Measurements from ENCODE around the gene TP53BP1.

TP53BP1 gene

DNA sequence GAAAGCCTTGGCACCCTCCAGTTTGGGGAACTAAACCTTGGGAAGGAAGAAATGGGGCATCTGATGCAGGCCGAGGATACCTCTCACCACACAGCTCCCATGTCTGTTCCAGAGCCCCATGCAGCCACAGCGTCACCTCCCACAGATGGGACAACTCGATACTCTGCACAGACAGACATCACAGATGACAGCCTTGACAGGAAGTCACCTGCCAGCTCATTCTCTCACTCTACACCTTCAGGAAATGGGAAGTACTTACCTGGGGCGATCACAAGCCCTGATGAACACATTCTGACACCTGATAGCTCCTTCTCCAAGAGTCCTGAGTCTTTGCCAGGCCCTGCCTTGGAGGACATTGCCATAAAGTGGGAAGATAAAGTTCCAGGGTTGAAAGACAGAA lies 32.2 kb upstream of the TP53BP1 start:
- TF ChIP-seq, protein P1, sequence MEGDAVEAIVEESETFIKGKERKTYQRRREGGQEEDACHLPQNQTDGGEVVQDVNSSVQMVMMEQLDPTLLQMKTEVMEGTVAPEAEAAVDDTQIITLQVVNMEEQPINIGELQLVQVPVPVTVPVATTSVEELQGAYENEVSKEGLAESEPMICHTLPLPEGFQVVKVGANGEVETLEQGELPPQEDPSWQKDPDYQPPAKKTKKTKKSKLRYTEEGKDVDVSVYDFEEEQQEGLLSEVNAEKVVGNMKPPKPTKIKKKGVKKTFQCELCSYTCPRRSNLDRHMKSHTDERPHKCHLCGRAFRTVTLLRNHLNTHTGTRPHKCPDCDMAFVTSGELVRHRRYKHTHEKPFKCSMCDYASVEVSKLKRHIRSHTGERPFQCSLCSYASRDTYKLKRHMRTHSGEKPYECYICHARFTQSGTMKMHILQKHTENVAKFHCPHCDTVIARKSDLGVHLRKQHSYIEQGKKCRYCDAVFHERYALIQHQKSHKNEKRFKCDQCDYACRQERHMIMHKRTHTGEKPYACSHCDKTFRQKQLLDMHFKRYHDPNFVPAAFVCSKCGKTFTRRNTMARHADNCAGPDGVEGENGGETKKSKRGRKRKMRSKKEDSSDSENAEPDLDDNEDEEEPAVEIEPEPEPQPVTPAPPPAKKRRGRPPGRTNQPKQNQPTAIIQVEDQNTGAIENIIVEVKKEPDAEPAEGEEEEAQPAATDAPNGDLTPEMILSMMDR (conservative IDR thresholded peaks at IDR 0.05; ENCODE audit: low read length) = no peak
- TF ChIP-seq EZH2phosphoT487 (IDR thresholded peaks at IDR 0.05; ENCODE audit: borderline replicate concordance) = no peak
- H3K79me2 ChIP-seq (ENCODE audit: insufficient read depth, low read length) = no peaks in the 10 kb centered on the region
- no peak overlapping the region for H2AFZ ChIP-seq (ENCODE audit: low read length)
- no peaks in the 10 kb centered on the region for H4K20me1 ChIP-seq (ENCODE audit: insufficient read depth, low read length, poor library complexity, severe bottlenecking)
- no peaks in the 10 kb centered on the region for H3K9me2 ChIP-seq (replicated peaks; ENCODE audit: low read depth, low read length)
- H3K36me3 ChIP-seq (ENCODE audit: insufficient read depth, low read length) = no peaks in the 10 kb centered on the region; the same call in 1 of the 2 replicates
- no peaks in the 10 kb centered on the region for H3K9me3 ChIP-seq (ENCODE audit: insufficient read depth, low read depth, low read length)
- no peak overlapping the region for H3K4me2 ChIP-seq (ENCODE audit: low read depth, low read length, poor library complexity, severe bottlenecking)
- H3F3A ChIP-seq (ENCODE audit: low read depth) = no peaks in the 10 kb centered on the region
- peaks cover 1% of the 10 kb centered on the region for H3K4me1 ChIP-seq (ENCODE audit: insufficient read depth, low read length, poor library complexity, severe bottlenecking)
- no peak overlapping the region for H3K9ac ChIP-seq (ENCODE audit: low read depth, low read length, poor library complexity, severe bottlenecking)
- H3K4me3 ChIP-seq (ENCODE audit: low read length, poor library complexity, severe bottlenecking) = no peak overlapping the region
- H3K27me3 ChIP-seq (ENCODE audit: insufficient read depth, low read length, poor library complexity, severe bottlenecking) = no peaks in the 10 kb centered on the region

DNA sequence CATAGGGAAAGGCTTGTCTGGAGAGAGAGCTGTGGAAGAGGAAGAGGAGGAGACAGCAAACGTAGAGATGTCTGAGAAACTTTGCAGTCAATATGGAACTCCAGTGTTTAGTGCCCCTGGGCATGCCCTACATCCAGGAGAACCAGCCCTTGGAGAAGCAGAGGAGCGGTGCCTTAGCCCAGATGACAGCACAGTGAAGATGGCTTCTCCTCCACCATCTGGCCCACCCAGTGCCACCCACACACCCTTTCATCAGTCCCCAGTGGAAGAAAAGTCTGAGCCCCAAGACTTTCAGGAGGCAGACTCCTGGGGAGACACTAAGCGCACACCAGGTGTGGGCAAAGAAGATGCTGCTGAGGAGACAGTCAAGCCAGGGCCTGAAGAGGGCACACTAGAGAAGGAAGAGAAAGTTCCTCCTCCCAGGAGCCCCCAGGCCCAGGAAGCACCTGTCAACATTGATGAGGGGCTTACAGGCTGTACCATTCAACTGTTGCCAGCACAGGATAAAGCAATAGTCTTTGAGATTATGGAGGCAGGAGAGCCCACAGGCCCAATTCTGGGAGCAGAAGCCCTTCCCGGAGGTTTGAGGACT lies 31.4 kb upstream of the TP53BP1 start:
- H3K4me1 ChIP-seq (ENCODE audit: insufficient read depth, low read length, poor library complexity, severe bottlenecking) = peaks cover 9% of the 10 kb centered on the region
- H3K27me3 ChIP-seq (ENCODE audit: insufficient read depth, low read length, poor library complexity, severe bottlenecking) = no peaks in the 10 kb centered on the region
- H3K79me2 ChIP-seq (ENCODE audit: insufficient read depth, low read length) = no peaks in the 10 kb centered on the region
- H4K20me1 ChIP-seq (ENCODE audit: insufficient read depth, low read length, poor library complexity, severe bottlenecking) = no peaks in the 10 kb centered on the region
- no peak overlapping the region for H3K4me2 ChIP-seq (ENCODE audit: low read depth, low read length, poor library complexity, severe bottlenecking)
- TF ChIP-seq, protein P1 (conservative IDR thresholded peaks at IDR 0.05; ENCODE audit: low read length) = peak; percentile 40
- TF ChIP-seq EZH2phosphoT487 (IDR thresholded peaks at IDR 0.05; ENCODE audit: borderline replicate concordance) = no peak
- no peak overlapping the region for H3K9ac ChIP-seq (ENCODE audit: low read depth, low read length, poor library complexity, severe bottlenecking)
- H3K9me2 ChIP-seq (replicated peaks; ENCODE audit: low read depth, low read length) = no peaks in the 10 kb centered on the region
- no peak overlapping the region for H2AFZ ChIP-seq (ENCODE audit: low read length)
- H3F3A ChIP-seq (ENCODE audit: low read depth) = no peaks in the 10 kb centered on the region
- H3K36me3 ChIP-seq (ENCODE audit: insufficient read depth, low read length) = no peaks in the 10 kb centered on the region; the same call in 1 of the 2 replicates
- no peaks in the 10 kb centered on the region for H3K9me3 ChIP-seq (ENCODE audit: insufficient read depth, low read depth, low read length)
- no peak overlapping the region for H3K4me3 ChIP-seq (ENCODE audit: low read length, poor library complexity, severe bottlenecking)

- no peak overlapping the region for H3K4me3 ChIP-seq (ENCODE audit: low read length, poor library complexity, severe bottlenecking)
- no peak for TF ChIP-seq EZH2phosphoT487 (IDR thresholded peaks at IDR 0.05; ENCODE audit: borderline replicate concordance)
- TF ChIP-seq, protein P1 (conservative IDR thresholded peaks at IDR 0.05; ENCODE audit: low read length) = no peak
- no peak overlapping the region for H2AFZ ChIP-seq (ENCODE audit: low read length)
- no peak overlapping the region for H3K4me2 ChIP-seq (ENCODE audit: low read depth, low read length, poor library complexity, severe bottlenecking)
- peaks cover 16% of the 10 kb centered on the region for H3K4me1 ChIP-seq (ENCODE audit: insufficient read depth, low read length, poor library complexity, severe bottlenecking)
- H3K9ac ChIP-seq (ENCODE audit: low read depth, low read length, poor library complexity, severe bottlenecking) = no peak overlapping the region
- no peaks in the 10 kb centered on the region; the same call in 1 of the 2 replicates for H3K36me3 ChIP-seq (ENCODE audit: insufficient read depth, low read length)
- H3K27me3 ChIP-seq (ENCODE audit: insufficient read depth, low read length, poor library complexity, severe bottlenecking) = no peaks in the 10 kb centered on the region
- no peaks in the 10 kb centered on the region for H4K20me1 ChIP-seq (ENCODE audit: insufficient read depth, low read length, poor library complexity, severe bottlenecking)
- no peaks in the 10 kb centered on the region for H3K9me3 ChIP-seq (ENCODE audit: insufficient read depth, low read depth, low read length)
- H3F3A ChIP-seq (ENCODE audit: low read depth) = no peaks in the 10 kb centered on the region
- no peaks in the 10 kb centered on the region for H3K79me2 ChIP-seq (ENCODE audit: insufficient read depth, low read length)
- no peaks in the 10 kb centered on the region for H3K9me2 ChIP-seq (replicated peaks; ENCODE audit: low read depth, low read length)
Observed at GRCh38 chr15:43523646-43524045, 30.7 kb upstream of the TP53BP1 start.
